Dedifferentiated amniotic fluid mesenchymal stem cell (primary cell): ENCODE measurements around the gene TCEANC.

Experiments
- DNase-seq: peaks from one replicate; pipeline ENCODE4 v3.0.0-alpha.2; 2016; ENCODE audit errors: extremely low spot score

TCEANC gene

DNA sequence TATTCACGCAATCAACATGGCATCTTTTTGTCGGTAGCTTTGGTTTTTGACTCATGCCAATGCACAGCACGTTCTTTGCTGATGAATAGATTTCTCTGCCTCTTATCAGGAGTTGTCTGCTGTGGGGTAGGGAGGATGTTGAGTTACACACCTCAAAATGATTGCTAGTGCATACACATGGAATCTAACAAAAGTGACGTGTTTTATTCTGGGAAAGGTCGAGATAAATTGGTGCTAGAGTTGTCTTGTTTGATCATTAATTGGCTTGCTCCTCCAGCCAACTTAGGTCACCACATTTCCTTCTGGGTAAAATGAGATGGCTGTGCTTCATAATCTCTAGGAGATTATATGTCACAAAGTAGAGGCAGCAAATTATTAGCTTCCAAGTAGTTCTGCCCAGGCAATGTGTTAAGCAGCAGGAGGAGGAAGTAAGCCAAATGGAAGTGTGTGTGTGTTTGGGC lies 39.9 kb downstream of the TCEANC start:
- DNase-seq = no peak

GRCh38 chrX:13693341-13693961 lies 40.5 kb downstream of the TCEANC start:
- no peak for DNase-seq

GRCh38 chrX:13694359-13694758 lies 41.4 kb downstream of the TCEANC start:
- no peak for DNase-seq

DNA sequence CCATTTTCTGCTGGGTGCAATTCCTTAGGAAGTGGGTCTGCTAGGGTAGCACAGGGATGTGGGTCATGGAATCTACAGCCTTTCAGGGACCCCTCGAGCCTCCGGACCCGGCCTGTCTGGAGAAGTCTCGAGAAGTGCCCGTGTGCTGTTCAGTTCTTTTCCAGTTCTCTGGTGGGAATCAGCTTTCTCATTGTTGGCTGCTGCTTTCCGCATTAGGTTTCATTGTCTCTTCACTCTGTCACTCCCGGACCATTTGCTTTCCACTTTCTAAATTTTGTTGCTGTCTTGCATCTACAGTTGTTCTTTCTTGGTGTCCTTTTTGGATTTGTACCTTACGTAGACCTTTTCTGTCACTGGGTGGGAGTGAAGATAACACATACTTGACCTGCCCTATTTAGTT lies 42.0 kb downstream of the TCEANC start:
- DNase-seq = no peak

DNA sequence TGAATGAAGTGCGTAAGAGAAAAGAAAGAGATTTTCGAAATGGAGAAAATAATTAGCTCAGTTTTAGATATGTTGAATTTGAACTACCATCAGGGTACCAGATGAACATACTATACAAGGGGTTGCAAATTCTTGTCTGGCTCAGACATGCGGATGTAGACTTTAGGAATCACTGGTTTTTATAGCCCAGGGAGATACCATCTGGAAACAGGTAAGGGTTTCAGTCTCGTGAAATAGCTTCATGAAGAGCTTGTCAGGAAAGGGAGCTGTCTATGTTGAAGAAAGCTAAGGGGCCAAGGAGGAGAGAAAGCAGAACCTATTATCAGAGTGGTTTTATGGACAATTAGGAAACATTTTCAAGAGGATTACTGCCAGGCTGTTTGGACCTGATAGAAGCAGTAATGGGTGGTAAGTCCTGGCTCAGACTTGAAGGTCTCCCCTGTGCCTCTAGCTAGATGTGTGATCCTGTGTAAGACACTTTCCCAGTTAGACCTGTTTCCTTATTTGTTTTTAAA lies 42.7 kb downstream of the TCEANC start:
- no peak for DNase-seq

GRCh38 chrX:13697455-13697854 lies 44.5 kb downstream of the TCEANC start:
- no peak for DNase-seq

DNA sequence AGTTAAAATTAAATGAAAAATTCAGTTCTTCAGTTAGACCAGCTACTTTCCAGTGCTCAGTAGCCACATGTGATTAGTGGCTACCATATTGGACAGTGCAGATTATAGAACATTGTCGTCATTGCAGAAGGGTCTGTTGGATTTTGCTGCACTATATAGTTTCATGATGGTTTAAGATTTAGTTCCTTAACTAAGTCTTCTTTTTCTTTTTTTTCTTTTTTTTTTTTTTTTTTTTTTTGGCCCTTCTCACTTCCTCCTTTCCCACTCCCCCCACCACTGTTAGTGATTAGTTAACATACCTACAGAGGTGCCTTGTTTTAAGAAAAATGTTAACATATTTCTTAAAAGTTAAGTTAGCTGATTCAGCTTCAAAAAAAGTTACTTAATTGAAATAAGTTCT lies 45.0 kb downstream of the TCEANC start:
- DNase-seq = no peak

GRCh38 chrX:13698432-13698831 lies 45.5 kb downstream of the TCEANC start:
- DNase-seq = no peak

- DNase-seq = no peak
These were observed 46.4 kb downstream of the TCEANC start for GRCh38 chrX:13699183-13699826.

- DNase-seq = no peak
These were observed 47.4 kb downstream of the TCEANC start for GRCh38 chrX:13700380-13700779.

DNA sequence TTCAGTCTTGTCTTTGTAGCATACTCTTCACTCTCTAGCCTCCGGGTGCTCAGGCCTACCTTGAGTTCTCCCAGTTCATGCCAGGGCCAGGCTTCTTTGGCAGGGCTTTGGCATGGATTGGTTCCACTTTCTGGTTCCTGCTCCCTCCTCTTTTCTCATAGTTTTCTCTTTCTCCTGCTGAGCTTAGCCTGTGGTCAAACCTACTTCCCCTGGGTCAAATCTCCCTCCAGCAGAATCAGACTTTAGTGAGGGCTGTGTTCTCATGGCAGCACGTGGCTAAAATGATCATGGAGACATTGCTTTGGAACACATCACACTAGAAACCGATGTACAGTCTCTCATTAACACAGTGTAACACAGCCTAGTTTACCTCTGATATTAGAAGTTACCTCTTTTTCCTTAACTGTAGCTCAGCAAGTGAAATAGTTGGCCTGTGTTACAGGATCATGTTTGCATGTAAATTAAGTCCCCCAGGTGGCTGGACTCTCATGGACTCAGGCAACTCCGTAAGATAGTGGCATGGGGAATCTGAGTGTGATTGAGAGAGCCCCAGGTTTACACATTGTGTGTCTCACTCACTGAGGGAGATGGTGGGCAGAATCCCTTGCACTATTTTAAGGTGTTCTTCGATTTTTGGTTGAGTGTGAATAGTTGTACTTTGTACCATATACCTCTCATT lies 49.3 kb downstream of the TCEANC start:
- DNase-seq = no peak

- no peak for DNase-seq
These were observed 50.2 kb downstream of the TCEANC start for GRCh38 chrX:13703135-13703534.

- DNase-seq = no peak
These were observed 50.6 kb downstream of the TCEANC start for GRCh38 chrX:13703589-13703988.

DNA sequence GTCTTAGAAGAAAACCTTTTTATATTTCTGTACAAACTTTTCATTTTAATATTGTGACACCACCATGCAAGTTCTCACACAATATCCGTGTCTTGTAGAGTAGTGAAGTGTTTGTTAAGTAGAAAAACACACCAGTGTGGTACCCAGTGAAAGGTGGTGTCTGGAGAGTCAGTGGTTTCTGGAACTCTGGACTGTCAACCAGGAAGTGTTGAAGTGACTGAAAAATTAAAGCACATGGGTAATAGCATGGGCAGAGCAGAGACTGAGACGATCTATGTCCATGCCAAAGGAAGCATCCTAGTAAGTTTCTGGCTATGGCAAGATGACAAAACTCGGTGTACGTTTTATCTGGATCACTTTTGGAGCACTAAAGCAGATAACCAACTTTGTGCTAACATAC lies 58.2 kb downstream of the TCEANC start:
- no peak for DNase-seq
